Pancreas (tissue), 10 donors: Measurements from ENCODE around the gene USP5. TPM values are rescaled to one million over a fixed set of nuclear protein-coding genes. Genes with fewer than 3 reads are reported as not detected.

Experiments used
- ATAC-seq, 4 donors: fragments of 200-7000 bp; cut with Tn5 transposase; one replicate each; pipeline versions ENCODE4 v1.8.0 to v1.9.1; 2020; ENCODE audit warnings: mild to moderate bottlenecking in 4 of 4, moderate library complexity in 4 of 4
- DNase-seq, 6 donors: peaks; one replicate each; pipeline ENCODE4 v3.0.0-alpha.2; 2020
- FAIRE-seq: peaks from 2 replicates; lab custom pipeline; 2012; peaks lifted over from hg19 to GRCh38; lab: Jason Lieb, UNC
- H3K27ac ChIP-seq, 4 donors: fragments of 200-600 bp; sonication (generic); 1 replicate in 3 of 4; 2 replicates in 1 of 4; pipeline versions ENCODE4 v1.5.0 to v1.8.0; 2020
- H3K27me3 ChIP-seq, 4 donors: fragments of 200-600 bp; one replicate each; pipeline ENCODE4 v1.8.0; 2021
- H3K36me3 ChIP-seq, 3 donors: fragments of 200-600 bp; sonication (generic) in 1 of 3; one replicate each; pipeline versions ENCODE4 v1.5.0 to v1.8.0; 2020 to 2021
- H3K4me1 ChIP-seq, 3 donors: fragments of 200-600 bp; one replicate each; pipeline ENCODE4 v1.8.0; 2021
- H3K4me3 ChIP-seq, 4 donors: fragments of 200-600 bp; sonication (generic) in 2 of 4; one replicate each; pipeline versions ENCODE4 v1.5.0 to v1.8.0; 2020 to 2021
- H3K9me3 ChIP-seq, 4 donors: fragments of 200-600 bp; one replicate each; pipeline ENCODE4 v1.8.0; 2021
- WGBS, 2 donors: extraction: QIAGEN DNeasy Blood & Tissue Kit; methylation state at CpG; one replicate each; pipeline ENCODE4 v1.1.7; 2013; 5-methylcytosine and 5-hydroxymethylcytosine counted together
- intact Hi-C, 3 donors: fragments of 100-400 bp; cut with DNase I; formaldehyde crosslinking; loops; one replicate each; pipeline versions ENCODE4 v1.11.1 to v1.14.2; 2022
- polyA plus RNA-seq, 2 donors: library from polyadenylated mRNA; stranded (reverse); fragments of 200-250 nt; gene quantifications; one replicate each; pipeline ENCODE4 v1.2.3, GENCODE V29; 2013
- total RNA-seq, 6 donors: library from RNA; stranded (reverse); fragmentation: NEBNext Ultra II Directional in 4 of 6; extraction: Animal tissue kit (Norgen Biotek cat#: 25700) in 4 of 6; gene quantifications; one replicate each; pipeline versions ENCODE4 v1.2.1 to v1.2.4, GENCODE V29; 2021 to 2023
- TF ChIP-seq, protein P1 (sequence below), 4 donors: fragments of 200-600 bp; sonication (generic) in 3 of 4; IDR thresholded peaks; one replicate each; pipeline versions ENCODE4 v1.5.0 to v1.8.0; 2021; ENCODE audit warnings: antibody characterized with exemption in 4 of 4
- donor health status: healthy with polysubstance abuse.
- donor health status: DM: no; HTN: no; CAD: no; lungs with moderate emphysema.
- donor health status: DM: no; HTN: no; CAD: no.
- donor health status: control.
- donor health status: control.
- donor health status: Bipolar disorder and iron deficiency.
- donor health status: DM: yes; HTN: yes; CAD: no.
- donor health status: DM: no; HTN: no; CAD: no.
- donor health status: DM: no; HTN: no; CAD: no.
- donor health status: DM: yes; HTN: yes; CAD: no.

Gene USP5
- total and polyA plus RNA-seq, 8 donors = 17.8 to 38.4 (median 25.3) TPM

DNA sequence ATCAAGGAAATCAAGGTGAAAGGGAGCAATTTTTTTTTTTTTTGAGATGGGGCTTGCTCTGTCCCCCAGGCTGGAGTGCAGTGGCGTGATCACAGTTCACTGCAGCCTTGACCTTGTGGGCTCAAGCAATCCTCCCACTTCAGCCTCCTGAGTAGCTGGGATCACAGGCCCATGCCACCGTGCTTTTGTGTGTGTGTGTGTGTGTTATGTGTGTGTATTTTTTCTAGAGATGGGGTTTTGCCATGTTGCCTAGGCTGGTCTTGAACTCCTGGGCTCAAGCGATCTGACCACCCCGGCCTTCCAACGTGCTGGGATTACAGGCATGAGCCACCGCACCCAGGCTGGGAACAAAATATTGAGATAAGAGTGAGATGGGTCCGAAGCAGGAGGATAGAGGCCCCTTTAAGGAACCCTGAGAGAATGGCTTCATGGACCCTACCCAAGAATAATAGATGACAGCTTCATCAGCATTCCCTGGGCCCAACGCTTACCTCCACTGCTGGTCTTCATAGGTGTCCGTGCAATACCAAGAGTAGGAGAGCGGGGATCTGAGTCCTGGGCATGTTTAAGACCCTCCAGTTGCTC is 1.9 kb upstream of the USP5 start:
- DNase-seq (peak in 1 of 6 donors; percentile 16), FAIRE-seq (no peak), ATAC-seq (no peak)
- 77 to 81% methylated on average over 10 of the region's 10 CpGs for WGBS, 2 donors
- Histone ChIP-seq H3K9me3 (no peaks in the 10 kb centered on the region), H3K4me1 (peaks cover 0 to 10% (median 7%) of the 10 kb centered on the region in 3 donors), H3K4me3 (no peak overlapping the region), H3K27ac (no peak overlapping the region), H3K27me3 (no peaks in the 10 kb centered on the region), H3K36me3 (no peaks in the 10 kb centered on the region)
- intact Hi-C loops = no loop called here
- TF ChIP-seq, protein P1, sequence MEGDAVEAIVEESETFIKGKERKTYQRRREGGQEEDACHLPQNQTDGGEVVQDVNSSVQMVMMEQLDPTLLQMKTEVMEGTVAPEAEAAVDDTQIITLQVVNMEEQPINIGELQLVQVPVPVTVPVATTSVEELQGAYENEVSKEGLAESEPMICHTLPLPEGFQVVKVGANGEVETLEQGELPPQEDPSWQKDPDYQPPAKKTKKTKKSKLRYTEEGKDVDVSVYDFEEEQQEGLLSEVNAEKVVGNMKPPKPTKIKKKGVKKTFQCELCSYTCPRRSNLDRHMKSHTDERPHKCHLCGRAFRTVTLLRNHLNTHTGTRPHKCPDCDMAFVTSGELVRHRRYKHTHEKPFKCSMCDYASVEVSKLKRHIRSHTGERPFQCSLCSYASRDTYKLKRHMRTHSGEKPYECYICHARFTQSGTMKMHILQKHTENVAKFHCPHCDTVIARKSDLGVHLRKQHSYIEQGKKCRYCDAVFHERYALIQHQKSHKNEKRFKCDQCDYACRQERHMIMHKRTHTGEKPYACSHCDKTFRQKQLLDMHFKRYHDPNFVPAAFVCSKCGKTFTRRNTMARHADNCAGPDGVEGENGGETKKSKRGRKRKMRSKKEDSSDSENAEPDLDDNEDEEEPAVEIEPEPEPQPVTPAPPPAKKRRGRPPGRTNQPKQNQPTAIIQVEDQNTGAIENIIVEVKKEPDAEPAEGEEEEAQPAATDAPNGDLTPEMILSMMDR (IDR thresholded peaks at IDR 0.05) = no peak

DNA sequence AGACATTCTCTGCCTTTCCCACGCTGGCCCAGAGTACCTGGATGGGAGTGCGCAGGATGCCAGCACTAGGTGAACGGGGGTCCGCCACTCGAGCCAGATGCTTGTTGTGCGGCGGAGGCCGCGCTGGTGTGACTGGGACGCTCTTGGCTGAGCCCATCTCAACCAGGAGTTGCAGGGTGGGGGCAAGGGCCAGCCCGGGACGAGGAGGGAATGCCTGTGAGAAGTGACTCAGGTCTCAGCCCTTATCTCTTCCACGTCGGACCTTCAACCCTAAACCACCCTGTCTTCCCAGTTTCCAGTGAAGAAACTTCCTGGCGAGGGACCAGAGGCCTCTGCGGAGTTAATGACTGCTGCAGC is 1.2 kb upstream of the USP5 start:
- peaks cover 0 to 10% (median 7%) of the 10 kb centered on the region in 3 donors for H3K4me1 ChIP-seq
- DNase-seq (peak in 2 of 6 donors; percentile 42 to 62), FAIRE-seq (no peak), ATAC-seq (no peak)
- intact Hi-C loops = no loop called here
- H3K9me3 ChIP-seq = no peaks in the 10 kb centered on the region
- no peaks in the 10 kb centered on the region for H3K27me3 ChIP-seq
- 38 to 46% methylated on average over 14 to 16 of the region's 16 CpGs for WGBS, 2 donors
- TF ChIP-seq, protein P1 (IDR thresholded peaks at IDR 0.05) = no peak
- no peaks in the 10 kb centered on the region for H3K36me3 ChIP-seq
- no peak overlapping the region for H3K27ac ChIP-seq
- peak overlapping the region in 1 of 4 donors; percentile 49 for H3K4me3 ChIP-seq

DNA sequence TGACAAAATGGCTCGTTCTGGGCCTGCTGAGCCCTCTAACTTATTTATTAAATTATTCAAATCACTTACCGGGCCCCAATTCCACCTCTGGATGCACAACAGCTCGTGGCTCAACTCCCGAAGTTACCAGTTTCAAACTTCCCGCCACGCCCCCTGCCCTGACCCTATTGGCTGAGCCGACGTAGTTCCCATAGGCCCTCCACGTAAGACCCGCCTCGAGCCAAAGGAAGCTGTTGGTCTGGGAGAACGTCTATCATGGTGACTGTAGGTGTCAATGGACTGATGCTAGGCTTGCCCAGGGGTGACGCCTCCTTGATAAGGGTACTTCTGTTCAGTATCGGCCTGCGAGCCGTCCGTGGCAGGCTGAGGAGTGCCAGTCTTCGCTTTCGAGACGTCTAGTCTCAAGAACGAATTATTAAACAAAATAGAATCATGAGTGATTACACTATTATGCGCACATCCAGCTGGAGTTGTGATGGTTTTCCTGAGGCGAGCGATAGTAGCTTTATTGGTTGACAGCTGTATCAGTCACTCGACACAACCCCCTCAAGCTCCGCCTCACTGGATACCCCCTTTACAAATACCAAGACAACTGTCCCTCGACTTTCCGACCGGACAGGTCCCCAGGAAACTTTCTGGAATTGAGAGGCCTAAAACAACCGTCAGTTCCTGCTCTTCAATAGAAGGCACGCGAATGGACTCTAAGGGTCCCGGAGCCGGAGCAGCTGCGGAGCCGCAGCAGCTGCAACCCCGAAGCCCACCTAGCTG is 613 bp upstream of the USP5 start, which contains the start of gene CDCA3:
Gene CDCA3, minus strand, starts transcription at position 134 of the 768 bp plus-strand sequence. CDS start 334 bp downstream, outside the sequence.
- TF ChIP-seq, protein P1 (IDR thresholded peaks at IDR 0.05) = no peak
- ATAC-seq (peak; percentile 76 to 85 (median 79)), FAIRE-seq (peak; percentile 89), DNase-seq (peak; percentile 87 to 97 (median 96))
- Histone ChIP-seq H3K4me1 (peaks cover 0 to 10% (median 7%) of the 10 kb centered on the region in 3 donors), H3K36me3 (peaks cover 0 to 1% (median 0%) of the 10 kb centered on the region in 3 donors), H3K4me3 (peak within 1 kb of the TSS; percentile 29 to 61 (median 51)), H3K9me3 (no peaks in the 10 kb centered on the region), H3K27ac (peak within 1 kb of the TSS; percentile 87 to 96 (median 94)), H3K27me3 (no peaks in the 10 kb centered on the region)
- 0% methylated on average over 37 of the region's 37 CpGs for WGBS, 2 donors
- intact Hi-C loops = no loop called here

GRCh38 chr12:6852651-6853354 is 853 bp downstream of the USP5 start:
- Histone ChIP-seq H3K36me3 (peaks cover 3 to 13% (median 6%) of the 10 kb centered on the region in 3 donors), H3K27me3 (no peaks in the 10 kb centered on the region), H3K27ac (peak overlapping the region in 2 of 4 donors; percentile 5 to 87), H3K4me3 (peak overlapping the region; percentile 19 to 53 (median 36)), H3K4me1 (peaks cover 0 to 10% (median 7%) of the 10 kb centered on the region in 3 donors), H3K9me3 (no peaks in the 10 kb centered on the region)
- FAIRE-seq (no peak), ATAC-seq (no peak), DNase-seq (peak in 2 of 6 donors; percentile 44 to 52)
- 2 to 4% methylated on average over 17 to 18 of the region's 18 CpGs for WGBS, 2 donors
- intact Hi-C loops = no loop called here
- TF ChIP-seq, protein P1 (IDR thresholded peaks at IDR 0.05) = no peak
